Measurements from ENCODE around the gene EBI3.
"Not testable (repeated sequence)": the region's sequence is repeated elsewhere in the genome, so short reads cannot be mapped to it uniquely, and the experiment has no call there.

GRCh38 chr19:4286141-4286540 is 56.8 kb downstream of the EBI3 start:
- TF ChIP-seq POLR2AphosphoS5 (IDR thresholded peaks at IDR 0.05; ENCODE audit: low read depth, low read length); CTCF (IDR thresholded peaks at IDR 0.05); TCF7L2 (IDR thresholded peaks at IDR 0.05; ENCODE audit: low read depth, low read length); REST (IDR thresholded peaks at IDR 0.05; ENCODE audit: insufficient read depth in 1 of 2, low read depth in 2 of 2, low read length in 1 of 2); SIN3A (IDR thresholded peaks at IDR 0.05; ENCODE audit: borderline replicate concordance, insufficient read depth, low read depth, low read length): not testable (repeated sequence)

All from Panc1 (cell line).